NCI-H345 treated with DMSO at 0.1 percent for 48 hours (cell line): ENCODE data around the gene CDH11.

ENCODE experiments used
- DNase-seq: peaks from one replicate; lab custom pipeline; 2025; ENCODE audit not compliant: unreplicated experiment; lab: John Stamatoyannopoulos, UW

CDH11 gene

GRCh38 chr16:65116818-65117430 lies 4.9 kb downstream of the CDH11 start:
- DNase-seq = no peak

- DNase-seq = no peak
These were observed 5.6 kb downstream of the CDH11 start for GRCh38 chr16:65116216-65116615.

DNA sequence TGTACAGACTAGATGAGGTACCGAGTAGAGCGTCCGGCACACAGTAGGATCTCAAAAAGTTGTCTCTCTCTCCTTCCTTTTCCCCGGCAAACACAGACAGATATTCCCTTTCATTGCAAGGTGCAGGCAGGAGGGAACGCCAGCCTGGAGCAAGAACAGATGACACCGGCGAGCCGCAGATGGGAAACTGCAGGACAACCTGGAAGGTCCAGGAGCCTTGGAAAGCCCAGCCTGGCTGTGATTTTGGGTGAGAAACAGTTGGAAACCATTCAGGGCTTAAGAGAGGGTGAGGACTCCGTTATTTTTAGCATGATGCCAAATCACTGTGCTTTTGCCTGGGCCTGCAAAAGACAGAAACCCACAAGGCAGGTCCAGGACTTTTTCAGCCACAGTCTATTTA lies 7.3 kb downstream of the CDH11 start:
- DNase-seq = no peak

DNA sequence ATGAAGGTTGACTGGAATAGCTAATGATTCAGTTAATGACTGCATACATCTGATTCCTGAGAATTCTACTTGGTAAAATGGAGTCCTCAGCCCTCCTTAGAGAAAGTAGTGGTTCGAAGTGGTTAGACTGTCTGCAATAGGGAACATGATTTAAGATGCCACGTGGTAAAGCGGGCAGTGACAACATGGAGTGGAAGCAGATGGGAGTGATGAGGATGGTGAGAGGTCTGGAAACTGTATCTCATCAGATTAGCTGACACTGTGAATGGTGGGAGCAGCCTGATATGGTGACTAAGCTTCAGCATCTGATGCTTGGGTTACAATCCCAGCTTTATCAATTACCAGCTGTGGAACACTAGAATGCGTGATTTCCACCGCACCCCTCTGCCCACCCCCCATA lies 8.4 kb downstream of the CDH11 start:
- DNase-seq = no peak

GRCh38 chr16:65111306-65111705 lies 10.6 kb downstream of the CDH11 start:
- no peak for DNase-seq

- DNase-seq = no peak
These were observed 15.1 kb downstream of the CDH11 start for GRCh38 chr16:65106757-65107156.

GRCh38 chr16:65105171-65105570 lies 16.7 kb downstream of the CDH11 start:
- DNase-seq = no peak

GRCh38 chr16:65104471-65104870 lies 17.4 kb downstream of the CDH11 start:
- DNase-seq = no peak

GRCh38 chr16:65102326-65102725 lies 19.5 kb downstream of the CDH11 start:
- no peak for DNase-seq

- DNase-seq = no peak
These were observed 20.9 kb downstream of the CDH11 start for GRCh38 chr16:65101009-65101408.

DNA sequence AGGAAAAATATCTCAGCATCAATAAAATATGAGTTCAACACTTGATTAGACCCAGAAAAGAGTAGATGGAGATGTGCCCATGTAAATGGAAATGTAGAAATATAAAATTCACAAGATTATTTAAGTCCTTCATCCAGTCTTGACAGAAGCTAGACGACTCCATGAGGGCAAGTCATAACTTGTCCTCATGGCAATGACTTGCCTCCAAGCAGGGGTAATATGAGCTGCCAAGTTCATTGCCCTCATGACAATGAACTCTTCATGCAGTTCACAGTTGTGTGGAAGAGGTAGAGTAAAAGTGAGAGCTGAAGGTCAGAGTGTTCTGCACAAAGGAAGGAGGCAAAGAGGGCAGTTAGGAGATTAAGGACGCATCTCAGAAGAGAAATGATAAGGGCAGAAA lies 22.3 kb downstream of the CDH11 start:
- no peak for DNase-seq

- DNase-seq = no peak
These were observed 22.9 kb downstream of the CDH11 start for GRCh38 chr16:65098916-65099315.

GRCh38 chr16:65097296-65097695 lies 24.6 kb downstream of the CDH11 start:
- no peak for DNase-seq

- DNase-seq = no peak
These were observed 26.0 kb downstream of the CDH11 start for GRCh38 chr16:65095906-65096305.

- no peak for DNase-seq
These were observed 26.7 kb downstream of the CDH11 start for GRCh38 chr16:65095090-65095728.

DNA sequence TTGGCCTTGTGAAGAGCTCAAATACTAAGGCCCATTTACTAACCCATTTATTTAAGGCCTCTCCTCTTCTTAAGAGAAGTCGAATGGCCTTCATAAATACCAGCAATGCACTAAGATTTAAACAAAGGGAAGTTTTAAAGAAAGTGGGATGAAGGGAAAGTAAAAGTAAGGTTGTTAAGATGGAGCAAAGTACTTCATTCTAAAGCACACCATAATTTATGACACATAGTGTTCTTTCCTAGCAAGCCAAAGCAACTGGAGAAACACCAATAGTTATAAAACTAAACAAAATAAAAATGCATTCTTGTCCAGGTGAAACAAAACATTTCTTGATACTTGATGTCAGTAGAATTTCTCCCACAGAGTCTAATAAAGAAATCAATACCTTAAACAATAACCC lies 27.9 kb downstream of the CDH11 start:
- DNase-seq = no peak

- peak; percentile 38 for DNase-seq
These were observed 38.6 kb downstream of the CDH11 start for GRCh38 chr16:65083164-65083857.

GRCh38 chr16:65079549-65079948 lies 42.3 kb downstream of the CDH11 start:
- no peak for DNase-seq

DNA sequence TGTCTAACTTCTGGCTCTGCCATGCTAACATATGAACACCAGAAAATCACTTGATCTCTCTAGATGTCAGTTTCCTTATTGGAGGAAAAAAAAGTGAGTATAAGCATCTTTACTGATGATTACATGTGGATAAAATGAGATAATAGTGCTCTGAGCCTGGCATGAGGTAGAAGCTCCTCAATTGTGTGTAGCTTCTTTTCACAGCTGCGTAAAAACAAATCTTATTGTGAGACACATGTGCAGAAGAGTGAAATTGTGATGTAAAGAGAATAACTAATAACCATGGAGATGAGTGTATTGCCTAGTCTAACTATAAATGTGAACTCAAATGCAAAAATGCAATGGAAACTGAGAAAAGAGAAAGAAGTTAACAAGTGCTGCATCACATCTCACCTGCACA lies 44.7 kb downstream of the CDH11 start:
- no peak for DNase-seq

GRCh38 chr16:65075877-65076276 lies 46.0 kb downstream of the CDH11 start:
- no peak for DNase-seq

DNA sequence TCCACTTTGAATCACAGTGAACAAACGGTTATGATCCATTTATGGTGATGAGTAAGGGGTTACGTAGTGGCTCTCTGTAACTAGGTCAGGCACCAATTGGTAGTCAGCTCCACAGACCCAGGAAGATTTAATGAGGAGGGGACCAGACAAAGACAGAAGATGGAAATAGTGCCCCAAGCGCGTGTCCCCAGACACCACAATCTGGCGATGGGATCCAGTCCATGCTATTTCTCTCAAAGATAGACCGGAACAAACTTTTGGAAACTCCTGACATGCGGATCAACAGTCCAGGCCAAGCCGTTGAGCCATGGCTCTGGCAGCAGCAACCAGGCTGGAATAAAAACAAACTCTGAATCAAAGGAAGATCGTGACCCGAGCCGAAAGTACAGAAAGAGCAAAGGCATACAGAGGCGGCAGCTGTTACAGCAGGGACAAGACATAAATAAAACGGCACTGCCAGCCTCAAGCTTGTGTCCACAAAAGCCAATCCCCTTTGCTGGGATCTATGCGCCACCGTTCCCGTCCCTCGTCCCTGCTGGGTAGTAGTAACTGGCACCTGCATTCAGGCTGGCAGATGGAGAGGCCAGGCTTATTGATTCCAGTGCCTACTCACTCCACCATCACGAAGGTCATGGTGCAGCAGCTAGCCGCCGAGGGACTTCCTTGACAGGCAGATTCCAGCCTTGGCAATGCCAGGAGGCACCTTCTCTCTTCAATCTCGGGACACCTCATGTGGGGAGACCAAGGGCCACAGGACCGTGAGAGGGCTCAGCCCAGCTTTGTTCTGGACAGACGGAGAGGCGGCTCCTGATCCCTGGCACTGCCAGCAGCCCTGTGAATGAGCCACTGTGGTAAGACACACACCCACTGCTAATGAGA lies 50.2 kb downstream of the CDH11 start:
- no peak for DNase-seq
